Neural crest cell (in vitro differentiated cells): Measurements from ENCODE around the gene KRT222. TPM values are rescaled to one million over a fixed set of nuclear protein-coding genes. Genes with fewer than 3 reads are reported as not detected.

Experiments used
- DNase-seq: peaks from one replicate; pipeline ENCODE4 v3.0.0; 2021; ENCODE audit warnings: low read depth, mixed read lengths, low spot score
- H3K27ac Mint-ChIP-seq: one replicate; pipeline ENCODE4 v1.8.0; 2021; ENCODE audit warnings: mild to moderate bottlenecking, mixed read lengths; ENCODE audit not compliant: unreplicated experiment
- H3K27me3 Mint-ChIP-seq: 2 replicates; pipeline ENCODE4 v1.8.0; 2021; ENCODE audit warnings: low read depth, mild to moderate bottlenecking, mixed read lengths
- H3K36me3 Mint-ChIP-seq: 2 replicates; pipeline ENCODE4 v1.8.0; 2021; ENCODE audit warnings: low read depth, mild to moderate bottlenecking, mixed read lengths
- H3K4me1 Mint-ChIP-seq: 2 replicates; pipeline ENCODE4 v1.8.0; 2021; ENCODE audit warnings: mixed read lengths
- H3K4me3 Mint-ChIP-seq: one replicate; pipeline ENCODE4 v1.8.0; 2021; ENCODE audit warnings: mild to moderate bottlenecking, mixed read lengths
- H3K9me3 Mint-ChIP-seq: 2 replicates; pipeline ENCODE4 v1.8.0; 2021; ENCODE audit warnings: mixed read lengths
- long read RNA-seq: library from polyadenylated mRNA; unstranded; transcript quantifications from one replicate; pipeline ENCODE4 v2.0.0, GENCODE V29; 2020
- total RNA-seq: library from RNA; stranded (reverse); gene quantifications from 2 replicates; pipeline ENCODE4 v1.2.1, GENCODE V29; 2021
- TF ChIP-seq, protein P1 (sequence below): fragments of 200-600 bp; sonication (generic); conservative IDR thresholded peaks from 2 replicates; pipeline ENCODE4 v1.5.0; 2021; ENCODE audit warnings: antibody characterized with exemption, mild to moderate bottlenecking

Gene KRT222
- 0.23 TPM in 1 of 2 replicates, not detected in the other for total RNA-seq
- long read RNA-seq = 0 reads

DNA sequence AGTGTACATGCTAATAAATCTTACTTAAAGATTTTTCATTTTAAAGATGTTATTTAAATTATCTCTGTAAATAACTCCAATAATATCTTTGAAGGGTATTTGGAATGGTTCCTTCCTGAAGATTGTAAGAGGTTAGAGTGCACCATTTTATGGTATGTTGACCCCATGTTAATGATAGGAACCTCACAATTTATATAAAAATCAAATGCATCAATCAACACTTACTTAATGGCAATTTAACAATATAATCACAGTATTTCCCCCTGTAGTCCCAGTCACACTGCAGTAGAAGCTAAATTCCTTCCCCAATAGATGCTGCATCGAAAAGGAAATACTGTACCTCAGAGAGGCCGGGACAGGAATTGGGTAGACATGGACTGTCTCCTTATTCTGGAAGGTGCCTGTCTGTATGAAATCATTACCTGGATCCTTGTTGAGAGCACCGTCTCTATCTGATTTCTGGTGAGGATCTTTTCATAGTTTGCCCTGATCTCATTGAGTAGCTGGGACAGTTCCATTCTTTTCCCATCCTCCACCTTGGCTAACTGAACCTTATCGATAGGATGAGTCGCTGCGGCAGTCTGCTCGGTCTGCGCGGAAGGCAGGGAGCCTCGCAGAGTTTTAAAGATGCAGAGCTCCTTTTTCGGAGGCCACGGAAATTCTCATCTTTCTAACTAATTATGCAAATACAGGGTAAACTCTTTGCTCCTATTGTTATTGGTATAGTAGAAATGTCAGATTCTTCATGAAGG lies at the start of gene KRT222:
Gene KRT222, minus strand, starts transcription at position 596 of the 752 bp plus-strand sequence. Its CDS starts 78 bp downstream, at position 518.
- peak within 1 kb of the TSS; percentile 60 for H3K4me3 Mint-ChIP-seq
- TF ChIP-seq, protein P1, sequence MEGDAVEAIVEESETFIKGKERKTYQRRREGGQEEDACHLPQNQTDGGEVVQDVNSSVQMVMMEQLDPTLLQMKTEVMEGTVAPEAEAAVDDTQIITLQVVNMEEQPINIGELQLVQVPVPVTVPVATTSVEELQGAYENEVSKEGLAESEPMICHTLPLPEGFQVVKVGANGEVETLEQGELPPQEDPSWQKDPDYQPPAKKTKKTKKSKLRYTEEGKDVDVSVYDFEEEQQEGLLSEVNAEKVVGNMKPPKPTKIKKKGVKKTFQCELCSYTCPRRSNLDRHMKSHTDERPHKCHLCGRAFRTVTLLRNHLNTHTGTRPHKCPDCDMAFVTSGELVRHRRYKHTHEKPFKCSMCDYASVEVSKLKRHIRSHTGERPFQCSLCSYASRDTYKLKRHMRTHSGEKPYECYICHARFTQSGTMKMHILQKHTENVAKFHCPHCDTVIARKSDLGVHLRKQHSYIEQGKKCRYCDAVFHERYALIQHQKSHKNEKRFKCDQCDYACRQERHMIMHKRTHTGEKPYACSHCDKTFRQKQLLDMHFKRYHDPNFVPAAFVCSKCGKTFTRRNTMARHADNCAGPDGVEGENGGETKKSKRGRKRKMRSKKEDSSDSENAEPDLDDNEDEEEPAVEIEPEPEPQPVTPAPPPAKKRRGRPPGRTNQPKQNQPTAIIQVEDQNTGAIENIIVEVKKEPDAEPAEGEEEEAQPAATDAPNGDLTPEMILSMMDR = no peak
- H3K27me3 Mint-ChIP-seq = peaks cover 28% of the 10 kb centered on the region
- no peak within 1 kb of the TSS for H3K27ac Mint-ChIP-seq
- peaks cover 6% of the 10 kb centered on the region for H3K4me1 Mint-ChIP-seq
- no peaks in the 10 kb centered on the region for H3K9me3 Mint-ChIP-seq
- no peak for DNase-seq
- no peaks in the 10 kb centered on the region for H3K36me3 Mint-ChIP-seq

DNA sequence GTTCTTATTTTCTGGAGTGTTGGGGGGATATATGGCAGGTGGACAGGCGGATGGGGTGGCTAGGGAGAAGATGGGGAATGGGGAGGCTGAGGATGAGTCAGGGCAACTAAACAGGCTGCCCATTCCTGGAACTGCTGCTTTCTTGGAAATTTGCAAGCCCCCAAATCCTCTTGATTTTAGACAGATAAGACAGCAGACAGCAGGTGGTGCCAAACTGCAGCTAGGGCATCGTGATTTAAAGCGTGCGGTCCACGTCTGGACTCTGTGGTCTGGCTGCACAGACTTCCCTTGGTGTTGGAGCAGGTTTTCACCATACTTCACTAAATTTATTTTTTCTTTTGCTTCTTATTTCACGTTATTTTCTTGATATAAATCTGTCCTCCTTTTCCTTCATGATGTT lies 49.5 kb upstream of the KRT222 start:
- H3K27ac Mint-ChIP-seq = no peak overlapping the region
- no peak overlapping the region for H3K4me3 Mint-ChIP-seq

DNA sequence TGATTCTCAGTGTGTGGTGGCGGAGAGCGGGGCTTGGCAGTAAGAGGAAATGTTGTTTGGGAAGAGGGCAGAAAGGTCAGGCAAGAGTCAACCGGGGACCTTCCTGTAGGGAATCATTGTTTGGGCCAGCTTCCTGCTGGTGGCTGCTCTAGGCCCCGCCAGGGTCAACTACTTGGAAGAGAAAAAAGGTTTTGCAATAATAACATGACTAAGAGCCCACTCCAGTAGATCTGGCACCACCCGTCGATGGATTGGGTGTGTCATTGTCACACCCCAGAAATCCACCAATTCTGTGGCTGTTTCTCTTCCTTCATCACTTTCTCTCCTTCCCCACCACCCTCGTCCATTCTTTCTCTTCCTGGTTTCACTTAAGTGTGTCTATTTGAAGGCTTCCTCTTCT lies 42.8 kb upstream of the KRT222 start:
- Mint-ChIP-seq H3K4me3 (no peak overlapping the region), H3K4me1 (peaks cover 15% of the 10 kb centered on the region), H3K27ac (peak overlapping the region; percentile 22), H3K27me3 (no peaks in the 10 kb centered on the region), H3K9me3 (peaks cover 2% of the 10 kb centered on the region), H3K36me3 (no peaks in the 10 kb centered on the region)
- TF ChIP-seq, protein P1 = no peak
- no peak for DNase-seq

More for the DNA sequence above, 49.5 kb upstream of the KRT222 start:
- H3K4me1 Mint-ChIP-seq = no peaks in the 10 kb centered on the region
- DNase-seq = no peak
- no peaks in the 10 kb centered on the region for H3K9me3 Mint-ChIP-seq
- peaks cover 5% of the 10 kb centered on the region for H3K27me3 Mint-ChIP-seq
- no peaks in the 10 kb centered on the region for H3K36me3 Mint-ChIP-seq
- TF ChIP-seq, protein P1 = no peak

- DNase-seq = no peak
- Mint-ChIP-seq H3K4me3 (no peak overlapping the region), H3K27me3 (no peaks in the 10 kb centered on the region), H3K9me3 (peaks cover 2% of the 10 kb centered on the region), H3K27ac (no peak overlapping the region), H3K36me3 (no peaks in the 10 kb centered on the region), H3K4me1 (peaks cover 15% of the 10 kb centered on the region)
- TF ChIP-seq, protein P1 = no peak
Measured at GRCh38 chr17:40705584-40705983, 40.6 kb upstream of the KRT222 start.

GRCh38 chr17:40703652-40704051 lies 38.7 kb upstream of the KRT222 start, which contains the start of gene KRT24:
KRT24 (minus strand) TSS chr17:40703752; CDS start chr17:40703693, 59 bp downstream.
- H3K4me3 Mint-ChIP-seq = no peak within 1 kb of the TSS
- H3K9me3 Mint-ChIP-seq = peaks cover 2% of the 10 kb centered on the region
- H3K27ac Mint-ChIP-seq = no peak within 1 kb of the TSS
- H3K36me3 Mint-ChIP-seq = no peaks in the 10 kb centered on the region
- DNase-seq = no peak
- peaks cover 14% of the 10 kb centered on the region for H3K4me1 Mint-ChIP-seq
- H3K27me3 Mint-ChIP-seq = no peaks in the 10 kb centered on the region
- TF ChIP-seq, protein P1 = no peak
